PFSK-1 (cell line): Measurements from ENCODE around the gene TYMP.

Experiments
- FOXP2 ChIP-seq: optimal IDR thresholded peaks from 2 replicates; pipeline ENCODE3; 2011; ENCODE audit warnings: borderline replicate concordance, control low read depth, inconsistent platforms; ENCODE audit not compliant: insufficient read depth; ENCODE audit errors: extremely low read length, extremely low read depth
- POLR2AphosphoS5 ChIP-seq: IDR thresholded peaks from 2 replicates; pipeline ENCODE4 v1.6.1; 2012; ENCODE audit warnings: low read depth, mild to moderate bottlenecking, control low read depth, low read length, moderate library complexity
- REST ChIP-seq, 2 experiments: IDR thresholded peaks; 2 replicates each; pipeline versions ENCODE4 v1.6.1 to v1.8.0; 2011 to 2012; ENCODE audit warnings: low read depth in 2 of 2, low read length in 2 of 2, control low read depth in 1 of 2, inconsistent platforms in 1 of 2, mild to moderate bottlenecking in 1 of 2, moderate library complexity in 1 of 2; ENCODE audit not compliant: insufficient read depth in 1 of 2

GRCh38 chr22:50506611-50507420, 23.0 kb downstream of the TYMP start:
- TF ChIP-seq FOXP2 (no peak), POLR2AphosphoS5 (no peak), REST (IDR thresholded peaks at IDR 0.05; ENCODE audit: insufficient read depth in 1 of 2, low read depth in 2 of 2, low read length in 2 of 2) (no peak)
